GM23338 (cell line): ENCODE results near the gene EPHA6.

Source experiments
- CREB1 ChIP-seq: fragments of 250-450 bp; sonication (Bioruptor Pico); IDR thresholded peaks from 2 replicates; pipeline ENCODE4 v1.5.0; 2020; ENCODE audit warnings: low read depth, mild to moderate bottlenecking, moderate library complexity
- EZH2 ChIP-seq: fragments of 200-600 bp; sonication (generic); IDR thresholded peaks from one replicate; pipeline ENCODE4 v1.8.0; 2017; ENCODE audit warnings: antibody characterized with exemption, mild to moderate bottlenecking, low read depth; ENCODE audit not compliant: unreplicated experiment
- EZH2phosphoT487 ChIP-seq: fragments of 200-600 bp; sonication (generic); IDR thresholded peaks from one replicate; pipeline ENCODE4 v1.8.1; 2018; ENCODE audit warnings: antibody characterized with exemption; ENCODE audit not compliant: unreplicated experiment
- JUNB ChIP-seq: IDR thresholded peaks from one replicate; pipeline ENCODE4 v1.6.1; 2016; ENCODE audit warnings: antibody characterized with exemption; ENCODE audit not compliant: unreplicated experiment
- NANOG ChIP-seq: IDR thresholded peaks from 2 replicates; pipeline ENCODE4 v1.6.1; 2016; ENCODE audit warnings: antibody characterized with exemption, borderline replicate concordance
- POLR2AphosphoS5 ChIP-seq: IDR thresholded peaks from 2 replicates; pipeline ENCODE4 v1.6.1; 2016; ENCODE audit warnings: antibody characterized with exemption, low read depth
- STAT1 ChIP-seq: IDR thresholded peaks from one replicate; pipeline ENCODE4 v1.6.1; 2016; ENCODE audit warnings: antibody characterized with exemption; ENCODE audit not compliant: unreplicated experiment
- ZNF331 ChIP-seq: fragments of 250-450 bp; sonication (Bioruptor Pico); IDR thresholded peaks from 2 replicates; pipeline ENCODE4 v1.5.0; 2020; ENCODE audit warnings: low read depth, mild to moderate bottlenecking, moderate library complexity
- TF ChIP-seq, protein P1 (sequence below), 2 experiments: fragments of 200-600 bp in 1 of 2; sonication (generic) in 1 of 2; conservative IDR thresholded peaks; 2 replicates each; pipeline versions ENCODE4 v1.5.1 to v1.6.1; 2016 to 2017; ENCODE audit warnings: antibody characterized with exemption in 2 of 2, low read depth in 2 of 2, mild to moderate bottlenecking in 2 of 2, moderate library complexity in 1 of 2
- TF ChIP-seq, protein P2 (sequence below): IDR thresholded peaks from one replicate; pipeline ENCODE4 v1.6.1; 2018; ENCODE audit warnings: antibody characterized with exemption; ENCODE audit not compliant: unreplicated experiment
- TF ChIP-seq, protein P3 (sequence below): fragments of 250-450 bp; sonication (Bioruptor Pico); IDR thresholded peaks from 2 replicates; pipeline ENCODE4 v1.5.0; 2020; ENCODE audit warnings: mild to moderate bottlenecking, moderate library complexity
- TF ChIP-seq, protein P4 (sequence below): IDR thresholded peaks from 2 replicates; pipeline ENCODE4 v1.6.1; 2016; ENCODE audit warnings: antibody characterized with exemption

DNA sequence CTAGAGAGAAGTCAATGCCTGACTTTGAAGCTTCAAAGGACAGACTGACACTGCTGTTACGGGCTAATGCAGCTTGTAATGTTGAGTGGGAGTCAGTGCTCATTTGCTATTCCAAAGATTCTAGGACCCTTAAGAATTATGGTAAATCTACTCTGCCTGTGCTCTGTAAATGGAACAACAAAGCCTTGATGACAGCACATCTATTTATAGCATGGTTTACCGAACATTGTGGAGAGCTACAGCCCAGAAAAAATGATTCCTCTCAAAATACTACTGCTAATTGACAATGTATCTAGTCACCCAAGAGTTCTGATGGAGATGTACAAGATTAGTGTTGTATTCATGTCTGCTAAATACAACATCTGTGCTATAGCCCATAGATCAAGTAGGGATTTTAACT is 262.3 kb downstream of the EPHA6 start:
- TF ChIP-seq, protein P1, sequence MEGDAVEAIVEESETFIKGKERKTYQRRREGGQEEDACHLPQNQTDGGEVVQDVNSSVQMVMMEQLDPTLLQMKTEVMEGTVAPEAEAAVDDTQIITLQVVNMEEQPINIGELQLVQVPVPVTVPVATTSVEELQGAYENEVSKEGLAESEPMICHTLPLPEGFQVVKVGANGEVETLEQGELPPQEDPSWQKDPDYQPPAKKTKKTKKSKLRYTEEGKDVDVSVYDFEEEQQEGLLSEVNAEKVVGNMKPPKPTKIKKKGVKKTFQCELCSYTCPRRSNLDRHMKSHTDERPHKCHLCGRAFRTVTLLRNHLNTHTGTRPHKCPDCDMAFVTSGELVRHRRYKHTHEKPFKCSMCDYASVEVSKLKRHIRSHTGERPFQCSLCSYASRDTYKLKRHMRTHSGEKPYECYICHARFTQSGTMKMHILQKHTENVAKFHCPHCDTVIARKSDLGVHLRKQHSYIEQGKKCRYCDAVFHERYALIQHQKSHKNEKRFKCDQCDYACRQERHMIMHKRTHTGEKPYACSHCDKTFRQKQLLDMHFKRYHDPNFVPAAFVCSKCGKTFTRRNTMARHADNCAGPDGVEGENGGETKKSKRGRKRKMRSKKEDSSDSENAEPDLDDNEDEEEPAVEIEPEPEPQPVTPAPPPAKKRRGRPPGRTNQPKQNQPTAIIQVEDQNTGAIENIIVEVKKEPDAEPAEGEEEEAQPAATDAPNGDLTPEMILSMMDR (conservative IDR thresholded peaks at IDR 0.05; ENCODE audit: low read depth in 2 of 2): no peak
- TF ChIP-seq ZNF331 (CRISPR knock-in tag): no peak
- TF ChIP-seq POLR2AphosphoS5: no peak
- no peak for TF ChIP-seq EZH2
- TF ChIP-seq, protein P2, sequence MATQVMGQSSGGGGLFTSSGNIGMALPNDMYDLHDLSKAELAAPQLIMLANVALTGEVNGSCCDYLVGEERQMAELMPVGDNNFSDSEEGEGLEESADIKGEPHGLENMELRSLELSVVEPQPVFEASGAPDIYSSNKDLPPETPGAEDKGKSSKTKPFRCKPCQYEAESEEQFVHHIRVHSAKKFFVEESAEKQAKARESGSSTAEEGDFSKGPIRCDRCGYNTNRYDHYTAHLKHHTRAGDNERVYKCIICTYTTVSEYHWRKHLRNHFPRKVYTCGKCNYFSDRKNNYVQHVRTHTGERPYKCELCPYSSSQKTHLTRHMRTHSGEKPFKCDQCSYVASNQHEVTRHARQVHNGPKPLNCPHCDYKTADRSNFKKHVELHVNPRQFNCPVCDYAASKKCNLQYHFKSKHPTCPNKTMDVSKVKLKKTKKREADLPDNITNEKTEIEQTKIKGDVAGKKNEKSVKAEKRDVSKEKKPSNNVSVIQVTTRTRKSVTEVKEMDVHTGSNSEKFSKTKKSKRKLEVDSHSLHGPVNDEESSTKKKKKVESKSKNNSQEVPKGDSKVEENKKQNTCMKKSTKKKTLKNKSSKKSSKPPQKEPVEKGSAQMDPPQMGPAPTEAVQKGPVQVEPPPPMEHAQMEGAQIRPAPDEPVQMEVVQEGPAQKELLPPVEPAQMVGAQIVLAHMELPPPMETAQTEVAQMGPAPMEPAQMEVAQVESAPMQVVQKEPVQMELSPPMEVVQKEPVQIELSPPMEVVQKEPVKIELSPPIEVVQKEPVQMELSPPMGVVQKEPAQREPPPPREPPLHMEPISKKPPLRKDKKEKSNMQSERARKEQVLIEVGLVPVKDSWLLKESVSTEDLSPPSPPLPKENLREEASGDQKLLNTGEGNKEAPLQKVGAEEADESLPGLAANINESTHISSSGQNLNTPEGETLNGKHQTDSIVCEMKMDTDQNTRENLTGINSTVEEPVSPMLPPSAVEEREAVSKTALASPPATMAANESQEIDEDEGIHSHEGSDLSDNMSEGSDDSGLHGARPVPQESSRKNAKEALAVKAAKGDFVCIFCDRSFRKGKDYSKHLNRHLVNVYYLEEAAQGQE: no peak
- TF ChIP-seq, protein P3, sequence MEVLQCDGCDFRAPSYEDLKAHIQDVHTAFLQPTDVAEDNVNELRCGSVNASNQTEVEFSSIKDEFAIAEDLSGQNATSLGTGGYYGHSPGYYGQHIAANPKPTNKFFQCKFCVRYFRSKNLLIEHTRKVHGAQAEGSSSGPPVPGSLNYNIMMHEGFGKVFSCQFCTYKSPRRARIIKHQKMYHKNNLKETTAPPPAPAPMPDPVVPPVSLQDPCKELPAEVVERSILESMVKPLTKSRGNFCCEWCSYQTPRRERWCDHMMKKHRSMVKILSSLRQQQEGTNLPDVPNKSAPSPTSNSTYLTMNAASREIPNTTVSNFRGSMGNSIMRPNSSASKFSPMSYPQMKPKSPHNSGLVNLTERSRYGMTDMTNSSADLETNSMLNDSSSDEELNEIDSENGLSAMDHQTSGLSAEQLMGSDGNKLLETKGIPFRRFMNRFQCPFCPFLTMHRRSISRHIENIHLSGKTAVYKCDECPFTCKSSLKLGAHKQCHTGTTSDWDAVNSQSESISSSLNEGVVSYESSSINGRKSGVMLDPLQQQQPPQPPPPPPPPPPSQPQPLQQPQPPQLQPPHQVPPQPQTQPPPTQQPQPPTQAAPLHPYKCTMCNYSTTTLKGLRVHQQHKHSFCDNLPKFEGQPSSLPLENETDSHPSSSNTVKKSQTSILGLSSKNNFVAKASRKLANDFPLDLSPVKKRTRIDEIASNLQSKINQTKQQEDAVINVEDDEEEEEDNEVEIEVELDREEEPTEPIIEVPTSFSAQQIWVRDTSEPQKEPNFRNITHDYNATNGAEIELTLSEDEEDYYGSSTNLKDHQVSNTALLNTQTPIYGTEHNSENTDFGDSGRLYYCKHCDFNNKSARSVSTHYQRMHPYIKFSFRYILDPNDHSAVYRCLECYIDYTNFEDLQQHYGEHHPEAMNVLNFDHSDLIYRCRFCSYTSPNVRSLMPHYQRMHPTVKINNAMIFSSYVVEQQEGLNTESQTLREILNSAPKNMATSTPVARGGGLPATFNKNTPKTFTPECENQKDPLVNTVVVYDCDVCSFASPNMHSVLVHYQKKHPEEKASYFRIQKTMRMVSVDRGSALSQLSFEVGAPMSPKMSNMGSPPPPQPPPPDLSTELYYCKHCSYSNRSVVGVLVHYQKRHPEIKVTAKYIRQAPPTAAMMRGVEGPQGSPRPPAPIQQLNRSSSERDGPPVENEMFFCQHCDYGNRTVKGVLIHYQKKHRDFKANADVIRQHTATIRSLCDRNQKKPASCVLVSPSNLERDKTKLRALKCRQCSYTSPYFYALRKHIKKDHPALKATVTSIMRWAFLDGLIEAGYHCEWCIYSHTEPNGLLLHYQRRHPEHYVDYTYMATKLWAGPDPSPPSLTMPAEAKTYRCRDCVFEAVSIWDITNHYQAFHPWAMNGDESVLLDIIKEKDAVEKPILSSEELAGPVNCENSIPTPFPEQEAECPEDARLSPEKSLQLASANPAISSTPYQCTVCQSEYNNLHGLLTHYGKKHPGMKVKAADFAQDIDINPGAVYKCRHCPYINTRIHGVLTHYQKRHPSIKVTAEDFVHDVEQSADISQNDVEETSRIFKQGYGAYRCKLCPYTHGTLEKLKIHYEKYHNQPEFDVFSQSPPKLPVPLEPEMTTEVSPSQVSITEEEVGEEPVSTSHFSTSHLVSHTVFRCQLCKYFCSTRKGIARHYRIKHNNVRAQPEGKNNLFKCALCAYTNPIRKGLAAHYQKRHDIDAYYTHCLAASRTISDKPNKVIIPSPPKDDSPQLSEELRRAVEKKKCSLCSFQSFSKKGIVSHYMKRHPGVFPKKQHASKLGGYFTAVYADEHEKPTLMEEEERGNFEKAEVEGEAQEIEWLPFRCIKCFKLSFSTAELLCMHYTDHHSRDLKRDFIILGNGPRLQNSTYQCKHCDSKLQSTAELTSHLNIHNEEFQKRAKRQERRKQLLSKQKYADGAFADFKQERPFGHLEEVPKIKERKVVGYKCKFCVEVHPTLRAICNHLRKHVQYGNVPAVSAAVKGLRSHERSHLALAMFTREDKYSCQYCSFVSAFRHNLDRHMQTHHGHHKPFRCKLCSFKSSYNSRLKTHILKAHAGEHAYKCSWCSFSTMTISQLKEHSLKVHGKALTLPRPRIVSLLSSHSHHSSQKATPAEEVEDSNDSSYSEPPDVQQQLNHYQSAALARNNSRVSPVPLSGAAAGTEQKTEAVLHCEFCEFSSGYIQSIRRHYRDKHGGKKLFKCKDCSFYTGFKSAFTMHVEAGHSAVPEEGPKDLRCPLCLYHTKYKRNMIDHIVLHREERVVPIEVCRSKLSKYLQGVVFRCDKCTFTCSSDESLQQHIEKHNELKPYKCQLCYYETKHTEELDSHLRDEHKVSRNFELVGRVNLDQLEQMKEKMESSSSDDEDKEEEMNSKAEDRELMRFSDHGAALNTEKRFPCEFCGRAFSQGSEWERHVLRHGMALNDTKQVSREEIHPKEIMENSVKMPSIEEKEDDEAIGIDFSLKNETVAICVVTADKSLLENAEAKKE (CRISPR knock-in tag): no peak
- no peak for TF ChIP-seq EZH2phosphoT487
- no peak for TF ChIP-seq NANOG
- no peak for TF ChIP-seq CREB1 (CRISPR knock-in tag)
- TF ChIP-seq, protein P4, sequence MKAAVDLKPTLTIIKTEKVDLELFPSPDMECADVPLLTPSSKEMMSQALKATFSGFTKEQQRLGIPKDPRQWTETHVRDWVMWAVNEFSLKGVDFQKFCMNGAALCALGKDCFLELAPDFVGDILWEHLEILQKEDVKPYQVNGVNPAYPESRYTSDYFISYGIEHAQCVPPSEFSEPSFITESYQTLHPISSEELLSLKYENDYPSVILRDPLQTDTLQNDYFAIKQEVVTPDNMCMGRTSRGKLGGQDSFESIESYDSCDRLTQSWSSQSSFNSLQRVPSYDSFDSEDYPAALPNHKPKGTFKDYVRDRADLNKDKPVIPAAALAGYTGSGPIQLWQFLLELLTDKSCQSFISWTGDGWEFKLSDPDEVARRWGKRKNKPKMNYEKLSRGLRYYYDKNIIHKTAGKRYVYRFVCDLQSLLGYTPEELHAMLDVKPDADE: no peak
- no peak for TF ChIP-seq JUNB
- no peak for TF ChIP-seq STAT1
